IPS-11a (cell line): Measurements from ENCODE around the gene LRP1.

Source experiments
- H3K4me3 ChIP-seq: one replicate; pipeline ENCODE4 v1.5.1; 2013; ENCODE audit warnings: low read depth, low read length, control low read depth

Gene LRP1

GRCh38 chr12:57232156-57232756, 104.0 kb downstream of the LRP1 start:
- no peak overlapping the region for H3K4me3 ChIP-seq

- H3K4me3 ChIP-seq, result no peak overlapping the region
Observed at GRCh38 chr12:57233357-57234232, 105.3 kb downstream of the LRP1 start.

GRCh38 chr12:57234233-57234570, 105.9 kb downstream of the LRP1 start:
- H3K4me3 ChIP-seq, result no peak overlapping the region

GRCh38 chr12:57234571-57235016, 106.3 kb downstream of the LRP1 start:
- no peak overlapping the region for H3K4me3 ChIP-seq

GRCh38 chr12:57235017-57235727, 106.9 kb downstream of the LRP1 start:
- H3K4me3 ChIP-seq, result no peak overlapping the region

GRCh38 chr12:57235728-57236131, 107.4 kb downstream of the LRP1 start:
- no peak overlapping the region for H3K4me3 ChIP-seq

GRCh38 chr12:57236201-57236924, 108.1 kb downstream of the LRP1 start:
- no peak overlapping the region for H3K4me3 ChIP-seq

GRCh38 chr12:57236925-57237595, 108.8 kb downstream of the LRP1 start:
- no peak overlapping the region for H3K4me3 ChIP-seq

GRCh38 chr12:57237596-57237931, 109.3 kb downstream of the LRP1 start:
- H3K4me3 ChIP-seq, result no peak overlapping the region

- H3K4me3 ChIP-seq, result peak overlapping the region; percentile 50
Observed at GRCh38 chr12:57237932-57238853, 109.9 kb downstream of the LRP1 start.

GRCh38 chr12:57238854-57239554, 110.7 kb downstream of the LRP1 start:
- peak overlapping the region; percentile 54 for H3K4me3 ChIP-seq

- peak overlapping the region; percentile 54 for H3K4me3 ChIP-seq
Observed at GRCh38 chr12:57239587-57240065, 111.3 kb downstream of the LRP1 start.

- H3K4me3 ChIP-seq, result peak overlapping the region; percentile 54
Observed at GRCh38 chr12:57240066-57240921, 112.0 kb downstream of the LRP1 start.

- H3K4me3 ChIP-seq, result no peak overlapping the region
Observed at GRCh38 chr12:57240926-57241401, 112.7 kb downstream of the LRP1 start.

- H3K4me3 ChIP-seq, result peak overlapping the region; percentile 8
Observed at GRCh38 chr12:57241402-57242310, 113.4 kb downstream of the LRP1 start.

- peak overlapping the region; percentile 27 for H3K4me3 ChIP-seq
Observed at GRCh38 chr12:57242329-57242690, 114.0 kb downstream of the LRP1 start.
